GM12891 (cell line): ENCODE data around the gene CXCR6.

Source experiments
- POLR2A ChIP-seq: IDR thresholded peaks from 2 replicates; pipeline ENCODE4 v1.6.1; 2011; ENCODE audit warnings: low read depth, low read length, control low read depth
- POLR2AphosphoS5 ChIP-seq: IDR thresholded peaks from 2 replicates; pipeline ENCODE4 v1.6.1; 2011; ENCODE audit warnings: low read depth, low read length, control low read depth
- TAF1 ChIP-seq: IDR thresholded peaks from 2 replicates; pipeline ENCODE4 v1.6.1; 2011; ENCODE audit warnings: low read depth, low read length, control low read depth

GRCh38 chr3:45938864-45939263, 4.4 kb upstream of the CXCR6 start:
- TF ChIP-seq POLR2A (no peak), TAF1 (no peak), POLR2AphosphoS5 (no peak)
